GM19025 (cell line): ENCODE measurements around the gene UGT1A6.

Experiments
- ATAC-seq: cut with Tn5 transposase; IDR thresholded peaks from one replicate; pipeline ENCODE4 v1.9.1; 2021; ENCODE audit warnings: mild to moderate bottlenecking, low read depth, moderate library complexity; ENCODE audit not compliant: unreplicated experiment

The UGT1A6 gene

DNA sequence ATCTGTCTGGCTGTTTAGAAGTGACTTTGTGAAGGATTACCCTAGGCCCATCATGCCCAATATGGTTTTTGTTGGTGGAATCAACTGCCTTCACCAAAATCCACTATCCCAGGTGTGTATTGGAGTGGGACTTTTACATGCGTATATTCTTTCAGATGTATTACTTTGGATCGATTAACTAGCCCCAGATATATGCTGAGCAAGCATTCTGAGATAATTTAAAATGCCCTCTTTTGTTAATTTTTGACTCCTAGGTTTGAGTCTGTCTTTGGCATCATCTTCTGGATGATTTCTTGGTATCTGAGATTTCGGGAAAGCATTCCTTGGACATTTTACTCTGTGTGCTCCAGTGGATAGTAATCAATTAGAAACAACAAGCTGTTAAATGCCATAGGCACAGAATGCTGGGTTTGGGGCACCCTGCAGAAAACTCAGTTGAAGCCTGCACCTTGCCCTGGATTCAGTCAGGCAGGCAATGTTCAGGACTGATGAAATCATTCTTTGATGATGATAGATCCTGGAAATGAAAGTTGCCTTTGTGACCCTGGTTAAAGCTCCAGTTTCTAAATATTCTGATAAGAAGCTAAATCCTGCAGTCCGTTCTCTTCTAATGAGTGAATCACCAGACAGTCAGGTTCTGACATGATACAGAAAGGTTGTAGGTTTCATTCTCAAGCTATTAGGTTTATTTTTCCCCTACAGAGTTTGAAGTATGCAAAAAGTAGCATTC is 68.5 kb downstream of the UGT1A6 start:
- no peak for ATAC-seq

- no peak for ATAC-seq
Observed at GRCh38 chr2:233764264-233764663, 71.6 kb downstream of the UGT1A6 start.

DNA sequence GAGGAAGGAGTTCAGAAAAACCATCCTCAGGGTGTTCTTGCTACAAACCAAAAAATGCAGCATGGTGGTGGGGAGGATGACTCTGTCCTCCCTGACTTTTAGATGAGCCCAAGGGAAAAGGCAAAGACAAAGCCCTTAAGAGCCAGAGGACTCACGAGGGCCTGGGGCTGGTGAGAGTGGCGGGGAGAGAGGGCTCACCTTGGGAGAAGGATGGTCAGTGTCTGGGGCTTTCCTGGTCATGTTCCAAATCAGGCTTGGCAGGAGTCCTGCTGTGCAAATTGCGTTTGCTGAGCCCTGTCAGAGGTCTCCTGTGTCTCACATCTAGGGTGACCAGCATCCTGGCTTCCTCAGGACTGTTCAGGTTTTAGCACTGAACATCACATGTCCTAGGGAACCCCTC is 72.1 kb downstream of the UGT1A6 start:
- ATAC-seq: no peak

DNA sequence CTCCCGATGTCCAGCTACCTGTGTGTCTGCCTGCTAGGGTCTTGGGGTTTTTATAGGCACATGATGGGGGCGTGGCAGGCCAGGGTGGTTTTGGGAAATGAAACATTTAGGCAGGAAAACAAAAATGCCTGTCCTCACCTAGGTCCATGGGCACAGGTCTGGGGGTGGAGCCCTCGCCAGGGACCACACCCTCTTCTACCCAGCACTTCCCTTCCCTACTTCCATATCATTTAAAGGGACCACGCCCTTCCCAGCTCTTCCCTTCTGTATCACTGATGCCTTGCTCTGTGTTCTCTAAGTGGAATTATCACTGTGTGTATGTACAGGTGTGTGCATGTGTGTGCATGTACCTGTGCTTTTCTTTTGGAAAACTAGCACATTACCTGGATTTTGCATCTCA is 73.7 kb downstream of the UGT1A6 start:
- ATAC-seq: no peak

DNA sequence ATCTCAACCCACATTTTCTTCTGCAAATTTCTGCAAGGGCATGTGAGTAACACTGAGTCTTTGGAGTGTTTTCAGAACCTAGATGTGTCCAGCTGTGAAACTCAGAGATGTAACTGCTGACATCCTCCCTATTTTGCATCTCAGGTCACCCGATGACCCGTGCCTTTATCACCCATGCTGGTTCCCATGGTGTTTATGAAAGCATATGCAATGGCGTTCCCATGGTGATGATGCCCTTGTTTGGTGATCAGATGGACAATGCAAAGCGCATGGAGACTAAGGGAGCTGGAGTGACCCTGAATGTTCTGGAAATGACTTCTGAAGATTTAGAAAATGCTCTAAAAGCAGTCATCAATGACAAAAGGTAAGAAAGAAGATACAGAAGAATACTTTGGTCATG is 75.4 kb downstream of the UGT1A6 start:
- no peak for ATAC-seq

DNA sequence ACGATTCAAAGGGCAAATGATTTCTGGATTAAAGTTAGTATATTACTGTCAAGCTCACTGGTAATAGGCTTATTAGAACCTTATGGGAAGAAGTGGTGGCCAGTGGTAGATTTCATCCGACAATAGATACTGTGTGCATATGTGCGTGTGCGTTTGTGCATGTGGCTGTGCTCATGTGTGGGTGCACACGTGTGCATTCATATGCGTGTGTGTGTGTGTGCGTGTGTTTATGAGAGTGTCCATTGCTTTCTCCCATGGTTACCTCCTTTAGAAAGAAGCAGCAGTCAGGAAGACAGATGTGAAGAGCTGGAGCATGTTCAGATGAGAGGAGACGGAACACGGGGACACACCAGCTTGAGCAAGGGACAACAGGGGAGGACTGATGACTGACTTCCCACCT is 76.6 kb downstream of the UGT1A6 start:
- no peak for ATAC-seq

DNA sequence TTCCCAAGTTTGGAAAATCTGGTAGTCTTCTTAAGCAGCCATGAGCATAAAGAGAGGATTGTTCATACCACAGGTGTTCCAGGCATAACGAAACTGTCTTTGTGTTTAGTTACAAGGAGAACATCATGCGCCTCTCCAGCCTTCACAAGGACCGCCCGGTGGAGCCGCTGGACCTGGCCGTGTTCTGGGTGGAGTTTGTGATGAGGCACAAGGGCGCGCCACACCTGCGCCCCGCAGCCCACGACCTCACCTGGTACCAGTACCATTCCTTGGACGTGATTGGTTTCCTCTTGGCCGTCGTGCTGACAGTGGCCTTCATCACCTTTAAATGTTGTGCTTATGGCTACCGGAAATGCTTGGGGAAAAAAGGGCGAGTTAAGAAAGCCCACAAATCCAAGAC is 79.5 kb downstream of the UGT1A6 start:
- ATAC-seq: no peak

DNA sequence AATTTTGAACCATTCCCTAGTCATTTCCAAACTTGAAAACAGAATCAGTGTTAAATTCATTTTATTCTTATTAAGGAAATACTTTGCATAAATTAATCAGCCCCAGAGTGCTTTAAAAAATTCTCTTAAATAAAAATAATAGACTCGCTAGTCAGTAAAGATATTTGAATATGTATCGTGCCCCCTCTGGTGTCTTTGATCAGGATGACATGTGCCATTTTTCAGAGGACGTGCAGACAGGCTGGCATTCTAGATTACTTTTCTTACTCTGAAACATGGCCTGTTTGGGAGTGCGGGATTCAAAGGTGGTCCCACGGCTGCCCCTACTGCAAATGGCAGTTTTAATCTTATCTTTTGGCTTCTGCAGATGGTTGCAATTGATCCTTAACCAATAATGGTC is 79.9 kb downstream of the UGT1A6 start:
- no peak for ATAC-seq

- no peak for ATAC-seq
Observed at GRCh38 chr2:233773854-233774253, 81.2 kb downstream of the UGT1A6 start.

DNA sequence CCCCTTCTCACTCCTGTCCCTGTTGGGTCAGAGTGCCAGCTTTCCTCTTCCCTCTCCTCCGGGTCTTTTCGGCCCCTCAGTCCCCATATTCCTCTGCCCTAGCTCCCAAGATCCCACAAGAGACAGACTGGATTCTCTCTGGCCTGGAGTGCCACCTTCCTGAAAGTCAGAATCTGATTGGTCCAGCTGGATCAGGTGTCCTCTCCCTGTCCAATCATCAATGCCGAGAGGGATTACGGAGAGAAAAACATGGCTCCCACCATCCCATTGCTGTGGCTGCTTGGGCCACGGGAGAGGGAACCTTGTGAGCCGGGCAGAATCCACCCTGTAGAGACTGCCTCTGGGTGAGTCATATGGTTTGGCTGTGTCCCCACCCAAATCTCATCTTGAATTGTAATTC is 82.7 kb downstream of the UGT1A6 start:
- ATAC-seq: no peak

- no peak for ATAC-seq
Observed at GRCh38 chr2:233778030-233778429, 85.3 kb downstream of the UGT1A6 start, which contains the start of gene MROH2A. TSS of gene MROH2A (plus strand) at chr2:233778330. CDS start at chr2:233779359, 1,029 bp downstream.

DNA sequence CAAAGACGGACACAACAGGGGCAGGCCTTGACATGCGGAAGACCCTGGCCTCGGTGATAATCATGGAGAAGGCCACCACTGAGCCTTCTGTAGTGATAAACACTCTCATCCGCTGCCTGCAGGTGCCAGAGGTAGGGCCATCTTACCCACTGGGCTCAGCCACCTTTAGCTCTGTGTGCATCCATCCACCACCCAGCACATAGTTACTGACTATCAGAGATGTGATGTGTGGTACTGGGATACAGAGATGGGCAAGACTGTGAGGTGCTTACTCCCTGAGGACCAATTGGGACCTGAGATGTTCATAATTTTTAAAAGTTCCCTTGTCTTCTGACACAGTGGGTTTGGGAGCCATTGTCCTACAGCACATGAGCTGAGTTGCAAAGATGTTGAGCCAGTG is 87.0 kb downstream of the UGT1A6 start:
- no peak for ATAC-seq

GRCh38 chr2:233780771-233781170 is 88.1 kb downstream of the UGT1A6 start:
- no peak for ATAC-seq

DNA sequence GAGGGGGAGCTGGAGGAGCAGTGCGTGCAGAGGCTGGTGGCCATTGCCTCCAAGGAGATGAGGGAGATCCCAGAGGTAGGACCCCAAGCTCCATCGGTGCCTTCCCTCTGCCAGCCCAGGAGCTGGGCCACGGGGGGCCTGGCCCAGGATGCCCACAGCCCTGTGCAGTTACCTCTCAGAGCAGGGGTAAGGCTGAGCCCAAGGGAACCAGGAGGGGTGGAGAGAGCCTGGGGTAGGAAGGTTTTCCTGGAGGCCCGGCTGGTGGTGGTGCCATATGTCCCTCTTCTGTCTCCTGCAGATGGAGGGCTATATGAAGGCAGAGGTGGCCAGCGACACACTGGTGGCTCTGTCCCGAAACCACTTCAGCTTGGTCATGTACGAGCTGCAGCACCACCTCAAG is 96.9 kb downstream of the UGT1A6 start:
- no peak for ATAC-seq

DNA sequence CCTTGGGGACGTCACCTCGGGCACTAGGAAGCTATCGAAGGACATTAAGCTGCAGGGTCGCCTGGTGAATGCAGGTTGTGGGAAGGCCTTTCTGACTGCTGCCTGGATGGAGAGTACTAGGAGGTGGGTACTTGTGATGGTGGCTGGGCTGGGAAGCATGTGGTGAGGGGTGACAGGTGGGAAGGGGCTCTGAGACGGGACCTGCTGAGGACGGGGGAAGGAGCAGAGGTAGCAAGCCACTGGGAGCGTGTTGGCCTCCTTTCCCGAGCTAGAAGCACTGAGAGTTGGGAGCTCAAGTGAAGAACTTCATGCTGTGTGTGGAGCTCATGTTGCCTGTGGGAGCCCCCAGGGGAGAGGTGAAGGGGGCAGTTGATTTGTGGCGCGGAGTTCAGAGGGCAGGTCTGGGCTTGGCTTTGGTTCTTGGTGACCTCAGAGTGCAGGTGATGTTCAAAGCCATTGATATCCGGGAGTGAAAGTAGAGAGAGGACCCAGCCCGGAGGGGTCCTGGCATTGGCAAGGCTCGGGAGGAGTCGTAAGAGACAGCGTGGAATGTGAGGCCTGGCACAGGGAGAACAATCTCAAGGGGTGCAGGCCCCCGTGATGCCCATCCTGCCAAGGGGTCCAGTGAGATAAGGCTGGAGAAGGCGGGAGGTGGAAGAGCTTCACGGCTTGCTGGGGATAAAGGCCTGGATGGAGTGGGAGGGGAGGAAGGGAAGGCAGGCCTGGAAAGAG is 98.6 kb downstream of the UGT1A6 start:
- ATAC-seq: no peak

DNA sequence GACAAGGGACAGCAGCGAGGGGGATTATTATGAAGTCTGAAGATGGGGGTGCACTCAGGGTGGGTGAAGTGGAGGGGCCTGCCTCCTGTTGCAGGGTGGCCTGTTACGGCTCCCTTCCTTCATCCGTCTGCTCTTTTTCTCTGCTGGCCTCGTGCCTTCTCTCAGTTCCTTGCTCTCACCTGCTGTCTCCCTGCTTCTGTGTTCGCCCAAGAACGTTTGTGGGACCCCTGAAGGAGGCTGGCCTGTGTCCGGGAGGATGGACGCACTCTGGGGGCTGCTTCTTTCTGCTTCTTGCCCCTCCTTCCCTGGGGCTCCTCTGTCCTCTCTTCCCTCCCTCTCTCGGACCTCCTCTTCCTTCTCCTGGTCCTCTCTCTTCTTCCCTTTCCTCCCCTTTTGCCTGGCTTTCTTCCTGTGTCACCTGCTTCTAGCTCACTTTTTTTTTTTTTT is 99.2 kb downstream of the UGT1A6 start:
- no peak for ATAC-seq

GRCh38 chr2:233792720-233793119 is 100.0 kb downstream of the UGT1A6 start:
- no peak for ATAC-seq

GRCh38 chr2:233793465-233794127 is 100.9 kb downstream of the UGT1A6 start:
- no peak for ATAC-seq

DNA sequence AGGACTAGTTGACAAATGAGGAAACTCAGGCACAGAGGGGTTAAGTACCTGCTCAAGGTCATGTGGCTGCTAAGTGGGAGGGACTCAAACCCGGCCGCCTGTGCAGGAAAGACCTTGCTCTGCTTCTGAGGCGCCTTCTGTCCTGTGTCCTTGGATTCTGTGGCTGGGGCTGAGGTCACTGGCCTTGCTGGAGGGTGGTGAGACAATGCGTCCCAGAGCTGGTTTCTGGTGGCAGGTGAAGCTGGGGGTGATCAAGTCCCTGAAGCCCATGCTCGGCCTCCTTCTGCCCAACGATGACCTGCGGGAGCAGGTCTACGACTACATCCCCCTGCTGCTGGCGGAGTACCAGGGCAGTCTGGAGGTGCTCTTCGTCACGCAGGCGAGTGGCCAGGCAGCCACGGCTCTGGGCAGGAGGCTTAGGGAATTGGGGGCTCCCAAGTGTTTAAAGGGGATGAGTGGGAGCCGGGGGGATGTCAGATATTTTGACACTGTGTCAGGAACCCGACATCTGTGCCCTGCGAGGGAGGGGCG is 101.5 kb downstream of the UGT1A6 start:
- no peak for ATAC-seq

DNA sequence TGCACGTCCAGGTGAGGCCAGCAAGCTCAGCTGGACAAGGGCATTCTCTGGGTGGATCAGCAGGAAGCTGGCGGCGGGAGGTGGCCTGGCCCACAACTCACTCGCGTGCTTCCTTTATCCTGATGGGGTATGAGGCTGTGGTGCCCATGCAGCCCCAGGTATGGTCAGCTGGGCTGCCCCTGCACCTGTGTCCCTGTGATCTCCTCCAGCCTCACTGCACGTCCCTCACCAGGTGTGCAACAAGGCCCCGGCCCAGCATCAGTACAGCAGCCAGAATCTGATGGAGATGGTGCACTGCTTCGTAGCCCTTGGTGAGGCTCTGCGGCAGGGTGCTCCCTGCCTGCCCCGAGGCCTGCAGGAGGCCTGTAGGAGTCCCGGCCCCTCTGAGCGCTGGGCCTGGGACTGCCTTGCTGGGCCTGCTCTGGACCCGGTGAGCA is 103.1 kb downstream of the UGT1A6 start:
- no peak for ATAC-seq

- ATAC-seq: no peak
Observed at GRCh38 chr2:233796254-233796653, 103.6 kb downstream of the UGT1A6 start.
